ENCODE measurements around the gene MBD5.

DNA sequence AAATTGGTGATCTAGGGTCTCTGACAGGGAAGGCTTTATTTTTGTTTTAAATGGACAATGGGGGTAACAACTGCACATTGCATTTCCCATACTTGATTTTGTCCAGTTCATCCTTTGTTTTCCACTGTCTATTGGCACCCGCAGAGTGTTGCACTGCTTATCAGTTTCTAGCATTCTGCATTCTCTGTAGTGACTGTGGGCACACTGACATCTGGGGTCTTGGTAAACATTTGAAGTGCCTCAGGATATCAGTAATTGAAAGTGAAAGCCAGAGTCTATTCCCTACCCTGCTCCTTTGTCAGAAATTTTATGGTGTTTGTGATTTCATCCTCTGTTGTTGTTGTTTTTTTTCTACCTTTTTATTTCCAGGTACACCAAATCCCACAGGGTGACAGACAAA lies 491.6 kb downstream of the MBD5 start:
- TF ChIP-seq, protein P1, sequence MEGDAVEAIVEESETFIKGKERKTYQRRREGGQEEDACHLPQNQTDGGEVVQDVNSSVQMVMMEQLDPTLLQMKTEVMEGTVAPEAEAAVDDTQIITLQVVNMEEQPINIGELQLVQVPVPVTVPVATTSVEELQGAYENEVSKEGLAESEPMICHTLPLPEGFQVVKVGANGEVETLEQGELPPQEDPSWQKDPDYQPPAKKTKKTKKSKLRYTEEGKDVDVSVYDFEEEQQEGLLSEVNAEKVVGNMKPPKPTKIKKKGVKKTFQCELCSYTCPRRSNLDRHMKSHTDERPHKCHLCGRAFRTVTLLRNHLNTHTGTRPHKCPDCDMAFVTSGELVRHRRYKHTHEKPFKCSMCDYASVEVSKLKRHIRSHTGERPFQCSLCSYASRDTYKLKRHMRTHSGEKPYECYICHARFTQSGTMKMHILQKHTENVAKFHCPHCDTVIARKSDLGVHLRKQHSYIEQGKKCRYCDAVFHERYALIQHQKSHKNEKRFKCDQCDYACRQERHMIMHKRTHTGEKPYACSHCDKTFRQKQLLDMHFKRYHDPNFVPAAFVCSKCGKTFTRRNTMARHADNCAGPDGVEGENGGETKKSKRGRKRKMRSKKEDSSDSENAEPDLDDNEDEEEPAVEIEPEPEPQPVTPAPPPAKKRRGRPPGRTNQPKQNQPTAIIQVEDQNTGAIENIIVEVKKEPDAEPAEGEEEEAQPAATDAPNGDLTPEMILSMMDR (IDR thresholded peaks at IDR 0.05) = no peak
- no peak for TF ChIP-seq POLR2A (IDR thresholded peaks at IDR 0.05)
